ENCODE measurements around the gene VDR.

The VDR gene

GRCh38 chr12:47852096-47852571, 52.7 kb downstream of the VDR start:
- no peak overlapping the region for H3K4me3 ChIP-seq (ENCODE audit: insufficient read depth, low read depth, low read length, poor library complexity, severe bottlenecking)
- DNase-seq = no peak
- no peaks in the 10 kb centered on the region for H3K27me3 ChIP-seq (replicated peaks; ENCODE audit: control insufficient read depth, insufficient read depth, low read length, poor library complexity, severe bottlenecking)
- H3K9me3 ChIP-seq (ENCODE audit: control insufficient read depth, low read length) = no peaks in the 10 kb centered on the region
- no peak overlapping the region for H3K27ac ChIP-seq (ENCODE audit: insufficient read depth, low read length, poor library complexity, severe bottlenecking)
- H3K36me3 ChIP-seq (ENCODE audit: control insufficient read depth, insufficient read depth, low read length) = no peaks in the 10 kb centered on the region
- no peaks in the 10 kb centered on the region for H3K4me1 ChIP-seq (ENCODE audit: control insufficient read depth, insufficient read depth, low read length, poor library complexity, severe bottlenecking)

- no peak for DNase-seq
- H3K27ac ChIP-seq (ENCODE audit: insufficient read depth, low read length, poor library complexity, severe bottlenecking) = no peak overlapping the region
- H3K9me3 ChIP-seq (ENCODE audit: control insufficient read depth, low read length) = no peaks in the 10 kb centered on the region
- H3K4me3 ChIP-seq (ENCODE audit: insufficient read depth, low read depth, low read length, poor library complexity, severe bottlenecking) = no peak overlapping the region
- no peaks in the 10 kb centered on the region for H3K4me1 ChIP-seq (ENCODE audit: control insufficient read depth, insufficient read depth, low read length, poor library complexity, severe bottlenecking)
- H3K27me3 ChIP-seq (replicated peaks; ENCODE audit: control insufficient read depth, insufficient read depth, low read length, poor library complexity, severe bottlenecking) = no peaks in the 10 kb centered on the region
- H3K36me3 ChIP-seq (ENCODE audit: control insufficient read depth, insufficient read depth, low read length) = no peaks in the 10 kb centered on the region
These were observed 53.4 kb downstream of the VDR start for GRCh38 chr12:47851303-47851952.

- H3K4me1 ChIP-seq (ENCODE audit: control insufficient read depth, insufficient read depth, low read length, poor library complexity, severe bottlenecking) = no peaks in the 10 kb centered on the region
- no peak overlapping the region for H3K4me3 ChIP-seq (ENCODE audit: insufficient read depth, low read depth, low read length, poor library complexity, severe bottlenecking)
- no peak overlapping the region for H3K27ac ChIP-seq (ENCODE audit: insufficient read depth, low read length, poor library complexity, severe bottlenecking)
- no peaks in the 10 kb centered on the region for H3K36me3 ChIP-seq (ENCODE audit: control insufficient read depth, insufficient read depth, low read length)
- H3K27me3 ChIP-seq (replicated peaks; ENCODE audit: control insufficient read depth, insufficient read depth, low read length, poor library complexity, severe bottlenecking) = no peaks in the 10 kb centered on the region
- no peaks in the 10 kb centered on the region for H3K9me3 ChIP-seq (ENCODE audit: control insufficient read depth, low read length)
- no peak for DNase-seq
These were observed 54.4 kb downstream of the VDR start for GRCh38 chr12:47850153-47851084.

GRCh38 chr12:47849261-47849660, 55.5 kb downstream of the VDR start:
- Histone ChIP-seq H3K4me1 (ENCODE audit: control insufficient read depth, insufficient read depth, low read length, poor library complexity, severe bottlenecking) (no peaks in the 10 kb centered on the region), H3K27me3 (replicated peaks; ENCODE audit: control insufficient read depth, insufficient read depth, low read length, poor library complexity, severe bottlenecking) (no peaks in the 10 kb centered on the region), H3K4me3 (ENCODE audit: insufficient read depth, low read depth, low read length, poor library complexity, severe bottlenecking) (no peak overlapping the region), H3K36me3 (ENCODE audit: control insufficient read depth, insufficient read depth, low read length) (no peaks in the 10 kb centered on the region), H3K9me3 (ENCODE audit: control insufficient read depth, low read length) (no peaks in the 10 kb centered on the region), H3K27ac (ENCODE audit: insufficient read depth, low read length, poor library complexity, severe bottlenecking) (no peak overlapping the region)
- DNase-seq = no peak

GRCh38 chr12:47848853-47849252, 55.9 kb downstream of the VDR start:
- Histone ChIP-seq H3K36me3 (ENCODE audit: control insufficient read depth, insufficient read depth, low read length) (no peaks in the 10 kb centered on the region), H3K4me1 (ENCODE audit: control insufficient read depth, insufficient read depth, low read length, poor library complexity, severe bottlenecking) (no peaks in the 10 kb centered on the region), H3K27ac (ENCODE audit: insufficient read depth, low read length, poor library complexity, severe bottlenecking) (no peak overlapping the region), H3K9me3 (ENCODE audit: control insufficient read depth, low read length) (no peaks in the 10 kb centered on the region), H3K27me3 (replicated peaks; ENCODE audit: control insufficient read depth, insufficient read depth, low read length, poor library complexity, severe bottlenecking) (no peaks in the 10 kb centered on the region), H3K4me3 (ENCODE audit: insufficient read depth, low read depth, low read length, poor library complexity, severe bottlenecking) (no peak overlapping the region)
- no peak for DNase-seq

GRCh38 chr12:47846294-47846996, 58.3 kb downstream of the VDR start:
- Histone ChIP-seq H3K27ac (ENCODE audit: insufficient read depth, low read length, poor library complexity, severe bottlenecking) (no peak overlapping the region), H3K4me3 (ENCODE audit: insufficient read depth, low read depth, low read length, poor library complexity, severe bottlenecking) (no peak overlapping the region), H3K9me3 (ENCODE audit: control insufficient read depth, low read length) (no peaks in the 10 kb centered on the region), H3K27me3 (replicated peaks; ENCODE audit: control insufficient read depth, insufficient read depth, low read length, poor library complexity, severe bottlenecking) (no peaks in the 10 kb centered on the region), H3K36me3 (ENCODE audit: control insufficient read depth, insufficient read depth, low read length) (no peaks in the 10 kb centered on the region), H3K4me1 (ENCODE audit: control insufficient read depth, insufficient read depth, low read length, poor library complexity, severe bottlenecking) (no peaks in the 10 kb centered on the region)
- DNase-seq = no peak

- Histone ChIP-seq H3K27ac (ENCODE audit: insufficient read depth, low read length, poor library complexity, severe bottlenecking) (no peak overlapping the region), H3K27me3 (replicated peaks; ENCODE audit: control insufficient read depth, insufficient read depth, low read length, poor library complexity, severe bottlenecking) (no peaks in the 10 kb centered on the region), H3K4me3 (ENCODE audit: insufficient read depth, low read depth, low read length, poor library complexity, severe bottlenecking) (no peak overlapping the region), H3K36me3 (ENCODE audit: control insufficient read depth, insufficient read depth, low read length) (no peaks in the 10 kb centered on the region), H3K9me3 (ENCODE audit: control insufficient read depth, low read length) (no peaks in the 10 kb centered on the region), H3K4me1 (ENCODE audit: control insufficient read depth, insufficient read depth, low read length, poor library complexity, severe bottlenecking) (no peaks in the 10 kb centered on the region)
- no peak for DNase-seq
These were observed 59.7 kb downstream of the VDR start for GRCh38 chr12:47845081-47845480.

- H3K27me3 ChIP-seq (replicated peaks; ENCODE audit: control insufficient read depth, insufficient read depth, low read length, poor library complexity, severe bottlenecking) = no peaks in the 10 kb centered on the region
- no peaks in the 10 kb centered on the region for H3K36me3 ChIP-seq (ENCODE audit: control insufficient read depth, insufficient read depth, low read length)
- DNase-seq = no peak
- H3K4me3 ChIP-seq (ENCODE audit: insufficient read depth, low read depth, low read length, poor library complexity, severe bottlenecking) = no peak overlapping the region
- no peaks in the 10 kb centered on the region for H3K4me1 ChIP-seq (ENCODE audit: control insufficient read depth, insufficient read depth, low read length, poor library complexity, severe bottlenecking)
- H3K9me3 ChIP-seq (ENCODE audit: control insufficient read depth, low read length) = no peaks in the 10 kb centered on the region
- H3K27ac ChIP-seq (ENCODE audit: insufficient read depth, low read length, poor library complexity, severe bottlenecking) = no peak overlapping the region
These were observed 60.4 kb downstream of the VDR start for GRCh38 chr12:47844264-47845019.

GRCh38 chr12:47843226-47843980, 61.4 kb downstream of the VDR start:
- H3K36me3 ChIP-seq (ENCODE audit: control insufficient read depth, insufficient read depth, low read length) = no peaks in the 10 kb centered on the region
- H3K4me3 ChIP-seq (ENCODE audit: insufficient read depth, low read depth, low read length, poor library complexity, severe bottlenecking) = no peak overlapping the region
- H3K27ac ChIP-seq (ENCODE audit: insufficient read depth, low read length, poor library complexity, severe bottlenecking) = no peak overlapping the region
- H3K4me1 ChIP-seq (ENCODE audit: control insufficient read depth, insufficient read depth, low read length, poor library complexity, severe bottlenecking) = no peaks in the 10 kb centered on the region
- DNase-seq = no peak
- H3K9me3 ChIP-seq (ENCODE audit: control insufficient read depth, low read length) = no peaks in the 10 kb centered on the region
- H3K27me3 ChIP-seq (replicated peaks; ENCODE audit: control insufficient read depth, insufficient read depth, low read length, poor library complexity, severe bottlenecking) = no peaks in the 10 kb centered on the region
